HG03175 (cell line): ENCODE results near the gene SPCS1.
"Not testable (repeated sequence)": the region's sequence is repeated elsewhere in the genome, so short reads cannot be mapped to it uniquely, and the experiment has no call there.

Experiments
- ATAC-seq: cut with Tn5 transposase; IDR thresholded peaks from one replicate; pipeline ENCODE4 v1.9.1; 2021; ENCODE audit warnings: mild to moderate bottlenecking, moderate library complexity; ENCODE audit not compliant: unreplicated experiment

Gene SPCS1

GRCh38 chr3:52705688-52706686 is at the start of gene SPCS1, which contains the start of gene GLT8D1:
Gene SPCS1, plus strand, starts transcription at chr3:52706106. Its CDS starts 141 bp downstream, at chr3:52706247.
Gene GLT8D1, minus strand, starts transcription at chr3:52705791. Its CDS starts 5,331 bp downstream, at chr3:52700460.
- ATAC-seq: peak; percentile 87

GRCh38 chr3:52660046-52660445 is 45.9 kb upstream of the SPCS1 start:
- no peak for ATAC-seq

- ATAC-seq: no peak
Observed at GRCh38 chr3:52663098-52663497, 42.8 kb upstream of the SPCS1 start.

GRCh38 chr3:52670621-52671521 is 35.0 kb upstream of the SPCS1 start:
- ATAC-seq: peak; percentile 79

- no peak for ATAC-seq
Observed at GRCh38 chr3:52671676-52672075, 34.2 kb upstream of the SPCS1 start.

- ATAC-seq: not testable (repeated sequence)
Observed at GRCh38 chr3:52676201-52676600, 29.7 kb upstream of the SPCS1 start.

- no peak for ATAC-seq
Observed at GRCh38 chr3:52678265-52679198, 27.4 kb upstream of the SPCS1 start.

- ATAC-seq: no peak
Observed at GRCh38 chr3:52679199-52679538, 26.7 kb upstream of the SPCS1 start.

- no peak for ATAC-seq
Observed at GRCh38 chr3:52679811-52680210, 26.1 kb upstream of the SPCS1 start.

- no peak for ATAC-seq
Observed at GRCh38 chr3:52681596-52681995, 24.3 kb upstream of the SPCS1 start.

GRCh38 chr3:52682016-52682415 is 23.9 kb upstream of the SPCS1 start:
- ATAC-seq: no peak

GRCh38 chr3:52683611-52684010 is 22.3 kb upstream of the SPCS1 start:
- no peak for ATAC-seq

- ATAC-seq: no peak
Observed at GRCh38 chr3:52684184-52684583, 21.7 kb upstream of the SPCS1 start.

- ATAC-seq: peak; percentile 80
Observed at GRCh38 chr3:52685285-52685708, 20.6 kb upstream of the SPCS1 start.

GRCh38 chr3:52685709-52686691 is 19.9 kb upstream of the SPCS1 start, which contains the start of the genes GNL3 and PBRM1:
Gene GNL3, plus strand, starts transcription at chr3:52686032. Its CDS starts 61 bp downstream, at chr3:52686093.
Gene PBRM1, minus strand, starts transcription at chr3:52685913.
- peak; percentile 79 for ATAC-seq

- no peak for ATAC-seq
Observed at GRCh38 chr3:52688266-52688665, 17.6 kb upstream of the SPCS1 start.

- ATAC-seq: no peak
Observed at GRCh38 chr3:52689151-52689550, 16.8 kb upstream of the SPCS1 start.

GRCh38 chr3:52690560-52690959 is 15.3 kb upstream of the SPCS1 start:
- ATAC-seq: no peak

GRCh38 chr3:52693071-52693470 is 12.8 kb upstream of the SPCS1 start:
- no peak for ATAC-seq
